B cell (primary cell): Measurements from ENCODE around the gene GULP1.

Experiments
- CTCF ChIP-seq: fragments of 200-600 bp; IDR thresholded peaks from one replicate; pipeline ENCODE4 v1.8.0; 2022; ENCODE audit warnings: antibody characterized with exemption, mild to moderate bottlenecking
- EZH2 ChIP-seq: IDR thresholded peaks from 2 replicates; pipeline ENCODE4 v1.6.1; 2012; ENCODE audit warnings: borderline replicate concordance, low read depth, mild to moderate bottlenecking, moderate library complexity, low read length; ENCODE audit not compliant: insufficient read depth, poor library complexity, severe bottlenecking

- TF ChIP-seq CTCF: no peak
- no peak for TF ChIP-seq EZH2
These were observed 309.7 kb downstream of the GULP1 start for GRCh38 chr2:188601391-188601790.
